ENCODE results near the gene GPR132.

DNA sequence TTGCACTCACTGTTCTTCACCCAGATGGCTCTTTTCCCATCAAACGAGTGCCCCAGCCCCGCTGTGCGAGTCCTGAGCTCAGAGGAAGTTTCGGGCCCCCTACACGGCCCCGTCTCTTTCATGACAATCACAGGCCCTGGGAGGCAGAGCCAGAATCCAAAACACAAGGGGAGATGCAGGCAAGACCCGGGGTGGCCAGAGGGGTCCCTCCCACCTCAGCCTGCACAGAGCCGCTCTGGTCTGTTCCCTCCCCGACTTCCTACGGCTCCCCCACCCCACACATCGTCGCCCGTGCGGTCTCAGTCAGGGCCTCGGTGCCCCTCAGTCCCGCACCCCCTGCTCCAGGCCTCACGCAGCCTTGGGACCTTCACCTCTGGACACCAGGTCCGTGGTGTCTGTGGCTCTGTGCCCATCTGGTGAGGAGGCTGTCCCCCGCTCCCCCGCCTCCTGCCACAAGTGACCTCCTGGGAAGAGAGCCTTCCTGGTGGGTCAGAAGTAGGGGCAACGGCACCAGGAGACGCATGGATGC lies 8.9 kb downstream of the GPR132 start:
- TF ChIP-seq, protein P1, sequence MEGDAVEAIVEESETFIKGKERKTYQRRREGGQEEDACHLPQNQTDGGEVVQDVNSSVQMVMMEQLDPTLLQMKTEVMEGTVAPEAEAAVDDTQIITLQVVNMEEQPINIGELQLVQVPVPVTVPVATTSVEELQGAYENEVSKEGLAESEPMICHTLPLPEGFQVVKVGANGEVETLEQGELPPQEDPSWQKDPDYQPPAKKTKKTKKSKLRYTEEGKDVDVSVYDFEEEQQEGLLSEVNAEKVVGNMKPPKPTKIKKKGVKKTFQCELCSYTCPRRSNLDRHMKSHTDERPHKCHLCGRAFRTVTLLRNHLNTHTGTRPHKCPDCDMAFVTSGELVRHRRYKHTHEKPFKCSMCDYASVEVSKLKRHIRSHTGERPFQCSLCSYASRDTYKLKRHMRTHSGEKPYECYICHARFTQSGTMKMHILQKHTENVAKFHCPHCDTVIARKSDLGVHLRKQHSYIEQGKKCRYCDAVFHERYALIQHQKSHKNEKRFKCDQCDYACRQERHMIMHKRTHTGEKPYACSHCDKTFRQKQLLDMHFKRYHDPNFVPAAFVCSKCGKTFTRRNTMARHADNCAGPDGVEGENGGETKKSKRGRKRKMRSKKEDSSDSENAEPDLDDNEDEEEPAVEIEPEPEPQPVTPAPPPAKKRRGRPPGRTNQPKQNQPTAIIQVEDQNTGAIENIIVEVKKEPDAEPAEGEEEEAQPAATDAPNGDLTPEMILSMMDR (IDR thresholded peaks at IDR 0.05 in 2 of 3, conservative IDR thresholded peaks at IDR 0.05 in 1 of 3; ENCODE audit: borderline replicate concordance in 1 of 3, insufficient read depth in 1 of 3, low read depth in 2 of 3, low read length in 2 of 3) = no peak
- TF ChIP-seq SIN3A (IDR thresholded peaks at IDR 0.05; ENCODE audit: low read depth) (no peak), SRF (IDR thresholded peaks at IDR 0.05; ENCODE audit: low read depth) (no peak), YY1 (IDR thresholded peaks at IDR 0.05; ENCODE audit: extremely low read depth, insufficient replicate concordance, low read depth, low read length) (no peak), CEBPB (IDR thresholded peaks at IDR 0.05; ENCODE audit: low read depth) (no peak), JUND (IDR thresholded peaks at IDR 0.05) (no peak), EZH2 (IDR thresholded peaks at IDR 0.05) (no peak), POLR2A (IDR thresholded peaks at IDR 0.05; ENCODE audit: borderline replicate concordance, extremely low read depth, insufficient read depth, insufficient read length) (no peak), SP1 (IDR thresholded peaks at IDR 0.05; ENCODE audit: low read depth) (no peak), TCF7L2 (IDR thresholded peaks at IDR 0.05; ENCODE audit: borderline replicate concordance, extremely low read depth, insufficient read depth, insufficient read length) (no peak)
- TF ChIP-seq, protein P2, sequence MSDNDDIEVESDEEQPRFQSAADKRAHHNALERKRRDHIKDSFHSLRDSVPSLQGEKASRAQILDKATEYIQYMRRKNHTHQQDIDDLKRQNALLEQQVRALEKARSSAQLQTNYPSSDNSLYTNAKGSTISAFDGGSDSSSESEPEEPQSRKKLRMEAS (IDR thresholded peaks at IDR 0.05) = no peak
- TF ChIP-seq, protein P3, sequence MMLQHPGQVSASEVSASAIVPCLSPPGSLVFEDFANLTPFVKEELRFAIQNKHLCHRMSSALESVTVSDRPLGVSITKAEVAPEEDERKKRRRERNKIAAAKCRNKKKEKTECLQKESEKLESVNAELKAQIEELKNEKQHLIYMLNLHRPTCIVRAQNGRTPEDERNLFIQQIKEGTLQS (IDR thresholded peaks at IDR 0.05) = no peak
